K562 (cell line): ENCODE results near the gene ZBP1. TPM values are rescaled to one million over a fixed set of nuclear protein-coding genes. Genes with fewer than 3 reads are reported as not detected.

Experiments
- ARID1B ChIP-seq: fragments of 450-650 bp; IDR thresholded peaks from 2 replicates; pipeline ENCODE4 v1.6.1; 2016; ENCODE audit warnings: antibody characterized with exemption, mild to moderate bottlenecking, inconsistent platforms
- ATF6 ChIP-seq: sonication (generic); formaldehyde crosslinking; IDR thresholded peaks from 2 replicates; pipeline ENCODE4 v1.4.0; 2020; ENCODE audit warnings: mild to moderate bottlenecking, missing genetic modification reagents
- CBFA2T3 ChIP-seq: fragments of 450-650 bp; IDR thresholded peaks from 2 replicates; pipeline ENCODE4 v1.6.1; 2017
- FOXJ3 ChIP-seq: sonication (generic); formaldehyde crosslinking; IDR thresholded peaks from 2 replicates; pipeline ENCODE4 v1.4.0; 2020; ENCODE audit warnings: mild to moderate bottlenecking, missing genetic modification reagents
- MEIS2 ChIP-seq: fragments of 450-650 bp; IDR thresholded peaks from 2 replicates; pipeline ENCODE4 v1.6.1; 2014; ENCODE audit warnings: mild to moderate bottlenecking; ENCODE audit not compliant: partially characterized antibody
- MTA3 ChIP-seq: fragments of 450-650 bp; formaldehyde crosslinking; IDR thresholded peaks from 2 replicates; pipeline ENCODE4 v1.6.1; 2017; ENCODE audit warnings: mild to moderate bottlenecking, borderline replicate concordance
- THAP7 ChIP-seq: fragments of 250-450 bp; sonication (Bioruptor Pico); IDR thresholded peaks from 2 replicates; pipeline ENCODE4 v1.5.0; 2021
- ZFP36 ChIP-seq: fragments of 150-350 bp; IDR thresholded peaks from 2 replicates; pipeline ENCODE4 v1.6.1; 2018; ENCODE audit warnings: low read length, low read depth; ENCODE audit not compliant: partially characterized antibody
- ZKSCAN3 ChIP-seq: fragments of 250-450 bp; sonication (Bioruptor Pico); IDR thresholded peaks from 2 replicates; pipeline ENCODE4 v1.4.0; 2020
- ZNF280A ChIP-seq: fragments of 450-650 bp; IDR thresholded peaks from 2 replicates; pipeline ENCODE4 v1.6.1; 2018; ENCODE audit warnings: mild to moderate bottlenecking, low read depth; ENCODE audit not compliant: partially characterized antibody
- ZNF644 ChIP-seq: fragments of 200-800 bp; sonication (Bioruptor generic); IDR thresholded peaks from 2 replicates; pipeline ENCODE4 v1.6.1; 2016; ENCODE audit warnings: low read depth, missing genetic modification characterization, missing compliant biosample characterization
- ZNF740 ChIP-seq, 3 experiments: fragments of 200-800 bp in 1 of 3; sonication (Bioruptor generic) in 1 of 3; sonication (generic) in 1 of 3; formaldehyde crosslinking in 1 of 3; IDR thresholded peaks; 2 replicates each; pipeline versions ENCODE4 v1.6.1 to v1.8.0; 2016 to 2022; ENCODE audit warnings: mild to moderate bottlenecking in 2 of 3, missing compliant biosample characterization in 2 of 3, missing genetic modification characterization in 2 of 3, missing genetic modification reagents in 1 of 3
- ZNF75A ChIP-seq: fragments of 450-650 bp; formaldehyde crosslinking; IDR thresholded peaks from 2 replicates; pipeline ENCODE4 v1.4.0; 2020; ENCODE audit warnings: mild to moderate bottlenecking
- ZNF77 ChIP-seq: fragments of 250-450 bp; sonication (Bioruptor Pico); IDR thresholded peaks from 2 replicates; pipeline ENCODE4 v1.5.0; 2020
- polyA plus RNA-seq, 8 experiments: library from polyadenylated mRNA; depleted of rRNA in 4 of 8; stranded (reverse) in 5 of 8; unstranded in 3 of 8; fragments of >200 nt; fragmentation: Nextera tagmentation in 2 of 8; fragmentation: Illumina TruSeq in 1 of 8; extraction: Ambion mirVana in 2 of 8; extraction: Trizol in 1 of 8; gene quantifications; 2 replicates each; pipeline versions ENCODE4 v1.2.1 to v1.2.3, GENCODE V29; 2011 to 2014; ENCODE audit warnings: inconsistent platforms in 1 of 8, missing spikeins in 1 of 8
- total RNA-seq, 7 experiments: library from RNA; depleted of rRNA in 6 of 7; stranded (reverse); fragments of >200 nt in 6 of 7; fragmentation: Illumina TruSeq in 2 of 7; extraction: Trizol in 2 of 7; gene quantifications; 2 replicates each; pipeline versions ENCODE4 v1.2.1 to v1.2.3, GENCODE V29; 2011 to 2021; ENCODE audit warnings: low replicate concordance in 1 of 7

The ZBP1 gene
- total and polyA plus RNA-seq, 9 of the 15 experiments (the other 6 are each of a cell fraction or from before 2014, with no cell fraction given): not detected

GRCh38 chr20:57577679-57578475 is 42.3 kb downstream of the ZBP1 start (continued):
- TF ChIP-seq ATF6 (no peak), ZFP36 (peak; percentile 94), ZKSCAN3 (no peak), MTA3 (no peak), ZNF77 (CRISPR knock-in tag) (no peak), CBFA2T3 (peak; percentile 88), ZNF75A (CRISPR knock-in tag) (no peak), ZNF740 (CRISPR knock-in tag; IDR thresholded peaks at IDR 0.05) (no peak), ZNF740 (tag; IDR thresholded peaks at IDR 0.05) (no peak), THAP7 (CRISPR knock-in tag) (no peak), MEIS2 (peak; percentile 33), ARID1B (peak; percentile 88), ZNF280A (no peak), ZNF644 (tag) (no peak), FOXJ3 (CRISPR knock-in tag) (no peak)
